H1 (cell line): ENCODE measurements around the gene COX6A2. TPM values are rescaled to one million over a fixed set of nuclear protein-coding genes. Genes with fewer than 3 reads are reported as not detected.

ENCODE experiments used
- CTCF ChIA-PET: fragments of 300-600 bp; sonication (Branson Sonifier 250); formaldehyde crosslinking; loops from one replicate; lab custom pipeline; 2021; ENCODE audit not compliant: partially characterized antibody; lab: Charles Lee
- POLR2A ChIA-PET: fragments of 300-600 bp; sonication (Branson Sonifier 250); formaldehyde crosslinking; loops from one replicate; lab custom pipeline; 2021; ENCODE audit warnings: inconsistent platforms; ENCODE audit not compliant: partially characterized antibody; lab: Charles Lee
- DNase-seq, 2 experiments: peaks; one replicate each; pipeline versions ENCODE4 v3.0.0 to v3.0.0-alpha.2; 2010 to 2022; ENCODE audit warnings: low spot score in 2 of 2, low read depth in 1 of 2, mixed read lengths in 1 of 2
- FAIRE-seq: peaks from 2 replicates; lab custom pipeline; 2011; peaks lifted over from hg19 to GRCh38; lab: Jason Lieb, UNC
- H2AFZ ChIP-seq: 2 replicates; pipeline ENCODE4 v1.8.1; 2012; ENCODE audit warnings: low read length, inconsistent platforms
- H2AK5ac ChIP-seq: 2 replicates; pipeline ENCODE4 v1.6.1; 2013; ENCODE audit warnings: low read depth, low read length
- H2BK120ac ChIP-seq: replicated peaks from 2 replicates; pipeline ENCODE3; 2013; ENCODE audit warnings: low read depth, low read length, inconsistent platforms
- H2BK12ac ChIP-seq: 2 replicates; pipeline ENCODE4 v1.6.1; 2013; ENCODE audit warnings: low read depth, low read length
- H2BK15ac ChIP-seq: 2 replicates; pipeline ENCODE4 v1.6.1; 2013; ENCODE audit warnings: low read length
- H2BK20ac ChIP-seq: 2 replicates; pipeline ENCODE4 v1.6.1; 2013; ENCODE audit warnings: low read length
- H2BK5ac ChIP-seq: 2 replicates; pipeline ENCODE4 v1.6.1; 2013; ENCODE audit warnings: low read depth, low read length
- H3K14ac ChIP-seq: 2 replicates; pipeline ENCODE4 v1.6.1; 2013; ENCODE audit warnings: inconsistent platforms; ENCODE audit not compliant: insufficient read length
- H3K18ac ChIP-seq: 2 replicates; pipeline ENCODE4 v1.6.1; 2013; ENCODE audit warnings: low read length; ENCODE audit errors: extremely low read depth
- H3K23ac ChIP-seq: 2 replicates; pipeline ENCODE4 v1.6.1; 2013; ENCODE audit warnings: inconsistent platforms; ENCODE audit not compliant: insufficient read length
- H3K23me2 ChIP-seq: 2 replicates; pipeline ENCODE4 v1.6.1; 2013; ENCODE audit warnings: low read depth, low read length
- H3K27ac ChIP-seq: 2 replicates; pipeline ENCODE4 v1.6.1; 2011; ENCODE audit warnings: low read depth, low read length, inconsistent platforms
- H3K27me3 ChIP-seq, 4 experiments: replicated peaks in 1 of 4; 1 replicate in 1 of 4; 2 replicates in 3 of 4; pipeline versions ENCODE4 v1.6.1 to v1.8.1; 2011 to 2013; ENCODE audit warnings: low read length in 3 of 4, mild to moderate bottlenecking in 3 of 4, inconsistent platforms in 2 of 4, mixed read lengths in 2 of 4, moderate library complexity in 1 of 4; ENCODE audit not compliant: control insufficient read depth in 3 of 4, insufficient read depth in 3 of 4; ENCODE audit errors: extremely low read depth in 1 of 4
- H3K36me3 ChIP-seq, 4 experiments: 2 replicates each; pipeline versions ENCODE4 v1.6.1 to v1.8.1; 2011 to 2013; ENCODE audit warnings: mild to moderate bottlenecking in 4 of 4, low read length in 3 of 4, moderate library complexity in 2 of 4, control low read depth in 1 of 4, inconsistent platforms in 1 of 4; ENCODE audit not compliant: insufficient read depth in 4 of 4, control insufficient read depth in 2 of 4
- H3K4ac ChIP-seq: replicated peaks from 2 replicates; pipeline ENCODE3; 2013; ENCODE audit warnings: low read length, low read depth, mixed read lengths, inconsistent platforms; ENCODE audit not compliant: insufficient read length
- H3K4me1 ChIP-seq, 4 experiments: replicated peaks in 1 of 4; 1 replicate in 1 of 4; 2 replicates in 3 of 4; pipeline versions ENCODE4 v1.6.1 to v1.8.1; 2011 to 2013; ENCODE audit warnings: low read length in 3 of 4, inconsistent platforms in 2 of 4, mixed read lengths in 1 of 4; ENCODE audit not compliant: insufficient read depth in 4 of 4, control insufficient read depth in 3 of 4
- H3K4me2 ChIP-seq, 2 experiments: 2 replicates each; pipeline versions ENCODE4 v1.6.1 to v1.8.1; 2011 to 2013; ENCODE audit warnings: low read depth in 2 of 2, low read length in 2 of 2, control low read depth in 1 of 2, inconsistent platforms in 1 of 2, mild to moderate bottlenecking in 1 of 2; ENCODE audit not compliant: insufficient read depth in 1 of 2
- H3K4me3 ChIP-seq, 4 experiments: fragments of 200-600, 300-600 bp in 1 of 4; sonication (generic), shearing (Covaris generic), sonication (Bioruptor Twin) in 1 of 4; 2 replicates each; pipeline versions ENCODE4 v1.5.1 to v1.8.1; 2011 to 2016; ENCODE audit warnings: low read length in 4 of 4, low read depth in 3 of 4, control low read depth in 2 of 4, inconsistent platforms in 2 of 4, mild to moderate bottlenecking in 2 of 4, mixed read lengths in 1 of 4, moderate library complexity in 1 of 4; ENCODE audit not compliant: insufficient read depth in 2 of 4; ENCODE audit errors: extremely low read depth in 1 of 4
- H3K56ac ChIP-seq: replicated peaks from 2 replicates; pipeline ENCODE3; 2013; ENCODE audit warnings: low read depth, mild to moderate bottlenecking, mixed read lengths, low read length, inconsistent platforms; ENCODE audit not compliant: insufficient read length
- H3K79me1 ChIP-seq: 2 replicates; pipeline ENCODE4 v1.6.1; 2013; ENCODE audit warnings: low read depth, low read length, control low read depth
- H3K79me2 ChIP-seq, 2 experiments: 2 replicates each; pipeline versions ENCODE4 v1.6.1 to v1.8.1; 2012 to 2013; ENCODE audit warnings: low read length in 2 of 2, mild to moderate bottlenecking in 2 of 2, inconsistent platforms in 1 of 2; ENCODE audit not compliant: insufficient read depth in 2 of 2, control insufficient read depth in 1 of 2
- H3K9ac ChIP-seq, 4 experiments: replicated peaks in 1 of 4; 1 replicate in 1 of 4; 2 replicates in 3 of 4; pipeline versions ENCODE4 v1.6.1 to v1.8.1; 2011 to 2013; ENCODE audit warnings: low read depth in 3 of 4, low read length in 3 of 4, control low read depth in 2 of 4, mild to moderate bottlenecking in 2 of 4, moderate library complexity in 2 of 4, inconsistent platforms in 1 of 4; ENCODE audit errors: extremely low read depth in 1 of 4
- H3K9me3 ChIP-seq, 2 experiments: 2 replicates each; pipeline versions ENCODE4 v1.6.1 to v1.8.1; 2012 to 2013; ENCODE audit warnings: mild to moderate bottlenecking in 2 of 2, moderate library complexity in 2 of 2, control low read depth in 1 of 2, inconsistent platforms in 1 of 2, low read depth in 1 of 2, low read length in 1 of 2, mixed read lengths in 1 of 2; ENCODE audit not compliant: insufficient read depth in 2 of 2
- H4K20me1 ChIP-seq, 2 experiments: replicated peaks in 1 of 2; 2 replicates each; pipeline versions ENCODE3 to v1.8.1; 2011 to 2013; ENCODE audit warnings: inconsistent platforms in 2 of 2, low read length in 2 of 2, mild to moderate bottlenecking in 1 of 2; ENCODE audit not compliant: insufficient read depth in 2 of 2, control insufficient read depth in 1 of 2
- H4K5ac ChIP-seq: 2 replicates; pipeline ENCODE4 v1.6.1; 2013; ENCODE audit warnings: low read length, low read depth, mixed read lengths, inconsistent platforms; ENCODE audit not compliant: insufficient read length
- H4K8ac ChIP-seq: 2 replicates; pipeline ENCODE4 v1.8.0; 2013; ENCODE audit warnings: mild to moderate bottlenecking, moderate library complexity, low read length, inconsistent platforms; ENCODE audit not compliant: insufficient read depth; ENCODE audit errors: extremely low read depth
- H4K91ac ChIP-seq: replicated peaks from 2 replicates; pipeline ENCODE3; 2013; ENCODE audit warnings: low read length, mixed read lengths, inconsistent platforms; ENCODE audit not compliant: insufficient read length
- BACH1 ChIP-seq: IDR thresholded peaks from 2 replicates; pipeline ENCODE4 v1.6.1; 2012; ENCODE audit warnings: low read length, improper control_type of control experiment
- BCL11A ChIP-seq, 2 experiments: IDR thresholded peaks; one replicate each; pipeline ENCODE4 v1.6.1; 2011; ENCODE audit warnings: low read depth in 2 of 2, low read length in 2 of 2, mild to moderate bottlenecking in 2 of 2
- GABPA ChIP-seq: IDR thresholded peaks from 2 replicates; pipeline ENCODE4 v1.6.1; 2011; ENCODE audit warnings: mild to moderate bottlenecking, low read length, moderate library complexity, borderline replicate concordance; ENCODE audit not compliant: insufficient read depth
- HDAC2 ChIP-seq, 2 experiments: fragments of 300-600 bp in 1 of 2; sonication (generic) in 1 of 2; IDR thresholded peaks; 2 replicates each; pipeline ENCODE4 v1.6.1; 2011 to 2012; ENCODE audit warnings: low read depth in 2 of 2, low read length in 2 of 2, mild to moderate bottlenecking in 2 of 2, moderate library complexity in 2 of 2, borderline replicate concordance in 1 of 2, inconsistent platforms in 1 of 2
- JUN ChIP-seq: IDR thresholded peaks from 2 replicates; pipeline ENCODE4 v1.6.1; 2011; ENCODE audit warnings: low read depth, mild to moderate bottlenecking, improper control_type of control experiment, low read length
- JUND ChIP-seq: IDR thresholded peaks from 2 replicates; pipeline ENCODE4 v1.6.1; 2011; ENCODE audit warnings: mild to moderate bottlenecking, improper control_type of control experiment, low read length
- KDM1A ChIP-seq: fragments of 200-600, 300-600 bp; sonication (generic); IDR thresholded peaks from 2 replicates; pipeline ENCODE4 v1.7.1; 2016; ENCODE audit warnings: mild to moderate bottlenecking, low read length, borderline replicate concordance
- PHF8 ChIP-seq: fragments of 200-600 bp; sonication (generic); conservative IDR thresholded peaks from 2 replicates; pipeline ENCODE4 v1.7.1; 2012; ENCODE audit warnings: low read depth, mild to moderate bottlenecking, inconsistent platforms, low read length, moderate library complexity
- RBBP5 ChIP-seq: IDR thresholded peaks from 2 replicates; pipeline ENCODE4 v1.7.1; 2012; ENCODE audit warnings: low read depth, mild to moderate bottlenecking, inconsistent platforms, low read length, moderate library complexity, borderline replicate concordance
- SP1 ChIP-seq: IDR thresholded peaks from 2 replicates; pipeline ENCODE4 v1.6.1; 2011; ENCODE audit warnings: low read depth, low read length
- TAF7 ChIP-seq: optimal IDR thresholded peaks from 2 replicates; pipeline ENCODE3; 2011; ENCODE audit warnings: low read depth, mild to moderate bottlenecking, inconsistent platforms, low read length, moderate library complexity, borderline replicate concordance
- TBP ChIP-seq: IDR thresholded peaks from 2 replicates; pipeline ENCODE4 v1.6.1; 2011; ENCODE audit warnings: low read depth, low read length, improper control_type of control experiment
- WGBS, 2 experiments: shearing (Covaris generic) in 1 of 2; methylation state at CpG; one replicate each; pipeline versions ENCODE4 v1.1.6 to v1.1.7; 2013 to 2015; ENCODE audit warnings: low lambda C conversion rate in 2 of 2, mixed read lengths in 2 of 2, inconsistent platforms in 1 of 2, low coverage in 1 of 2, missing lambda C conversion rate in 1 of 2; ENCODE audit not compliant: insufficient replicate concordance in 2 of 2, insufficient coverage in 1 of 2, insufficient read length in 1 of 2; ENCODE audit errors: extremely low coverage in 1 of 2, missing lambda C conversion rate in 1 of 2; 5-methylcytosine and 5-hydroxymethylcytosine counted together
- polyA plus RNA-seq, 7 experiments: library from polyadenylated mRNA; depleted of rRNA in 3 of 7; stranded (reverse) in 5 of 7; unstranded in 2 of 7; fragments of >200 nt in 5 of 7; fragments of 200-250 nt in 2 of 7; gene quantifications; 1 replicate in 5 of 7; 2 replicates in 1 of 7; 4 replicates in 1 of 7; pipeline versions ENCODE4 v1.2.1 to v1.2.3, GENCODE V29; 2011 to 2013; ENCODE audit warnings: missing spikeins in 2 of 7, mixed read lengths in 2 of 7
- total RNA-seq: library from RNA; stranded (reverse); fragmentation: NEBNext Ultra II Directional; extraction: Animal tissue kit (Norgen Biotek cat#: 25700); gene quantifications from 2 replicates; pipeline ENCODE4 v1.2.1, GENCODE V29; 2021

The COX6A2 gene
- total and polyA plus RNA-seq, 2 of the 8 experiments (the other 6 are each of a cell fraction or from before 2014, with no cell fraction given): 0.79 TPM; not detected in 1

DNA sequence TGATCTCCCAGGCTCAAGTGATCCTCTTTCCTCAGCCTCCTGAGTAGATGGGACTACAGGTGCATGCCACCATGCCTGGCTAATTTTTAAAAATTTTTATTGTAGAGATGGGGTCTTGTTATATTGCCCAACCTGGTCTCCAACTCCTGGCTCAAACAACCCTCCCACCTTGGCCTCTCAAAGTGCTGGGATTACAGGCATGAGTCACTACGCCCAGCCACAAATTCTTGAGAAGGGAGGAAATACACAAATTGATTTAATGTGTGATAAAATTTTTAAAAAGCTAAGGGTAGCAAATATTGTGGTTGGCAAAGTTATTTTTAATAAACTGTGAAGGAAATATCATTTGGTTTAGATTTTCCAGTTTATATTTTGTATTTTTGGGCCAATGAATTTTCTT is 25.5 kb downstream of the COX6A2 start:
- FAIRE-seq: no peak
- no peak overlapping the region for H2AK5ac ChIP-seq
- H3K79me2 ChIP-seq: no peaks in the 10 kb centered on the region
- no peaks in the 10 kb centered on the region for H3K79me1 ChIP-seq
- no peak for DNase-seq
- no peak overlapping the region for H4K8ac ChIP-seq
- TF ChIP-seq KDM1A (no peak), HDAC2 (IDR thresholded peaks at IDR 0.05; ENCODE audit: borderline replicate concordance in 1 of 2, low read depth in 2 of 2, low read length in 2 of 2) (no peak), TAF7 (no peak), RBBP5 (no peak), SP1 (no peak), GABPA (no peak), PHF8 (no peak), JUN (no peak), BCL11A (IDR thresholded peaks at IDR 0.05; ENCODE audit: low read depth in 2 of 2, low read length in 2 of 2) (no peak), BACH1 (no peak), JUND (no peak), TBP (no peak)
- H3K23ac ChIP-seq: no peak overlapping the region
- no peak overlapping the region for H3K4me2 ChIP-seq
- no peak overlapping the region for H2BK20ac ChIP-seq
- no peak overlapping the region for H2BK12ac ChIP-seq
- no peak overlapping the region for H3K27ac ChIP-seq
- no peaks in the 10 kb centered on the region for H3K9me3 ChIP-seq
- no peak overlapping the region for H3K9ac ChIP-seq
- POLR2A ChIA-PET: no interaction called here
- H3K4me3 ChIP-seq: no peak overlapping the region
- H4K5ac ChIP-seq: no peak overlapping the region
- CTCF ChIA-PET: interaction anchor here (1.3 kb wide), 1 partner anchor 58 kb away, joined by 4 read pairs; no protein-coding TSS in a partner anchor
- no peak overlapping the region for H3K14ac ChIP-seq
- no peaks in the 10 kb centered on the region for H3K4me1 ChIP-seq
- H2BK15ac ChIP-seq: no peak overlapping the region
- no peaks in the 10 kb centered on the region for H4K20me1 ChIP-seq
- H3K36me3 ChIP-seq: no peaks in the 10 kb centered on the region
- H2BK120ac ChIP-seq: no peak overlapping the region
- H2AFZ ChIP-seq: no peak overlapping the region
- no peak overlapping the region for H3K56ac ChIP-seq
- no peak overlapping the region for H3K4ac ChIP-seq
- H2BK5ac ChIP-seq: no peak overlapping the region
- no peaks in the 10 kb centered on the region for H3K23me2 ChIP-seq
- WGBS, 2 experiments: 100% methylated on average over 1 of the region's 1 CpG; no CpG with 5 or more reads in 1 of the 2 experiments
- no peak overlapping the region for H3K18ac ChIP-seq
- H4K91ac ChIP-seq: no peak overlapping the region
- no peaks in the 10 kb centered on the region for H3K27me3 ChIP-seq
